Activated CD4-positive, alpha-beta T cell treated with anti-CD3 and anti-CD28 coated beads for 36 hours (primary cell): ENCODE data around the gene SORBS1. TPM values are rescaled to one million over a fixed set of nuclear protein-coding genes. Genes with fewer than 3 reads are reported as not detected.

Experiments
- ATAC-seq: fragments of 200-7000 bp; cut with Tn5 transposase; one replicate; pipeline ENCODE4 v1.10.0; 2021; ENCODE audit warnings: mild to moderate bottlenecking, moderate library complexity
- CTCF ChIA-PET: fragments of 350-600 bp; sonication (Branson Sonifier 250); formaldehyde crosslinking; loops from one replicate; lab custom pipeline; 2021; ENCODE audit warnings: antibody characterized with exemption; lab: Charles Lee
- POLR2A ChIA-PET: fragments of 350-600 bp; sonication (Branson Sonifier 250); formaldehyde crosslinking; loops from one replicate; lab custom pipeline; 2021; ENCODE audit warnings: antibody characterized with exemption, inconsistent platforms; lab: Charles Lee
- DNase-seq: peaks from one replicate; pipeline ENCODE4 v3.0.0-alpha.2; 2020
- H3K27ac Mint-ChIP-seq: one replicate; pipeline ENCODE4 v1.8.0; 2021; ENCODE audit warnings: mixed read lengths
- H3K27me3 Mint-ChIP-seq: one replicate; pipeline ENCODE4 v1.8.0; 2021; ENCODE audit warnings: mixed read lengths
- H3K36me3 Mint-ChIP-seq: one replicate; pipeline ENCODE4 v1.8.0; 2021; ENCODE audit warnings: low read depth, mixed read lengths
- H3K4me1 Mint-ChIP-seq: one replicate; pipeline ENCODE4 v1.8.0; 2021; ENCODE audit warnings: mixed read lengths
- H3K4me3 Mint-ChIP-seq: one replicate; pipeline ENCODE4 v1.8.0; 2021; ENCODE audit warnings: mild to moderate bottlenecking, moderate library complexity, mixed read lengths
- H3K9me3 Mint-ChIP-seq: one replicate; pipeline ENCODE4 v1.8.0; 2021; ENCODE audit warnings: low read depth, mixed read lengths
- intact Hi-C, 2 experiments: fragments of 100-400 bp; cut with DNase I in 1 of 2; cut with micrococcal nuclease in 1 of 2; formaldehyde crosslinking; loops; one replicate each; pipeline versions ENCODE4 v1.14.2 to v1.15.1; 2022 to 2024; cut with DNase I, micrococcal nuclease
- total RNA-seq, 2 experiments: library from RNA; stranded (reverse); gene quantifications; one replicate each; pipeline ENCODE4 v1.2.3, GENCODE V29; 2021

Gene SORBS1
- total RNA-seq, 2 experiments from 2014 or later, result 0.69 to 1.0 TPM

DNA sequence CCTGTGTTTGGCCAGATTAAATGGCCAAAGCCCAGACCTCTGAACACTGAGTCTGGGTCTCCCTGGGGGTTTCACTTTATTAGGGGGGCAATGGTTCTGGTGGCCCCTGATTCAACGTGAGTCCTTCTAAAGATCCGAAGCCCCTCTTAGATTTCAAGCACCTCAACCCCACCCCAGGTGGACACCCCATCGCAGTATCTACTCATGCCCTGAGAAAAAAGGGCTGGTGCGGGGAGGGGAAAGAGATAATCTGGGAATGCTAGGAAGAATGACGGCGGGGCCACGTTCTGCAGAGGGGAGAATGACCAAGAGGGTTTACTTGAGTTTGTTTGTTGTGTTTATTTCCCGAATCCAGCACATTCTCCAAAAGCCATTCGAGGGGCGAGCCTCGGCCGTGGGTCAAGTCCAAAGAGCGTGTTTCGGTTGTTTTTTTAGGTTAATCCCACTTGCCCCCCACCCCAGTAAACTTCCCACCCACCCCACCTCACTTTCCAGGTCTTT lies 271.2 kb downstream of the SORBS1 start:
- Mint-ChIP-seq H3K9me3 (no peaks in the 10 kb centered on the region), H3K27me3 (peaks cover 50% of the 10 kb centered on the region), H3K27ac (no peak overlapping the region), H3K4me3 (peak overlapping the region; percentile 44), H3K36me3 (no peaks in the 10 kb centered on the region), H3K4me1 (peaks cover 9% of the 10 kb centered on the region)
- ATAC-seq (no peak), DNase-seq (no peak)
- intact Hi-C loops, result no loop called here
- CTCF ChIA-PET, result interaction anchor here (0.8 kb wide), 1 partner anchor 76 kb away, joined by 4 read pairs; no protein-coding TSS in a partner anchor
- POLR2A ChIA-PET, result no interaction called here

DNA sequence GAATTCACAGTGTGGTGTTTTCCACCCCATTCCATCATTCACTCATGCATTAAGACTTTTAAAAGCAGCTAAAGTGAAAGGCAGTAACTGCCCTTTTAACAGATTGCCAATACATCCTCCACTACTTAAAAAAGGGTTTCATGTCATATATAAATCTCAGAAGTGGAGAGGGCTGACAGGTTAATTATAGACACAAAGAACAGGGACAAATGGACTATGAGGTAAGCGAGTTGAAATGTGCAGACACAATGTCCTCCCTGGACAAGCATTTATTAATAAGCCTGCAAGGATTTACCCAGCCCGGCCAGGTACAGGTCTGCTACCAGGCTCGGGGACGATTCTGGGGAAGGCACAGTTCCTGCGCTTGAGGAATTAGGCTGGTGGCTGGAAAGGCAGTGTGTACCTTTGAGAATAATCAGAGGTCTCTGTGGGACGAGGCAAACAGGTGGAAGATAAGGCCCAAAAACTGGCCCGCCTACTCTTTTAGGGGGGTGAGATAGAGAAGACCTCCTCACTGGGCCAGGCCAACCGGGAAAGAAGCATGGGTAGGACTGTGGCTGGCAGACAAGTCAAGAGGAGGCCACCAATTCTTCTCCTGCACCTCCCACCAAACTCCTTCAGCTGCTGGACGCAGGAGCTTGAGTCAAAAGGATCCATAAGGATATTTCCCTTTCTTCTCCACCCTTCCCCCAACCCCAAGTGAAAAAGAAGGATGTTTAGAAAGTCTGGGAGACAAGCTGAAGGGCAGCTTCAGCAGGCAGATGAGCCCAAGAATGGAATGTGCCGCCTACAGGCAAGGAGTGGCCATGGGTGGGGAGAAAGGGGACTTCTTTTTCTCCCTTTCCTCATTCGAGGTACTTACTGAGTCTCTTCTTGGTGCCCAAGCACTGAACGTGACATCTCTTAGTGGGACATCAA lies 271.9 kb downstream of the SORBS1 start:
- peaks cover 46% of the 10 kb centered on the region for H3K27me3 Mint-ChIP-seq
- intact Hi-C loops, result no loop called here
- no peak overlapping the region for H3K27ac Mint-ChIP-seq
- H3K9me3 Mint-ChIP-seq, result no peaks in the 10 kb centered on the region
- CTCF ChIA-PET, result interaction anchor here (0.5 to 0.8 kb wide), 2 partner anchors 10 to 77 kb away, joined by 3 to 4 read pairs; no protein-coding TSS in a partner anchor
- H3K36me3 Mint-ChIP-seq, result no peaks in the 10 kb centered on the region
- ATAC-seq (no peak), DNase-seq (no peak)
- POLR2A ChIA-PET, result no interaction called here
- H3K4me1 Mint-ChIP-seq, result peaks cover 5% of the 10 kb centered on the region
- peak overlapping the region; percentile 44 for H3K4me3 Mint-ChIP-seq

DNA sequence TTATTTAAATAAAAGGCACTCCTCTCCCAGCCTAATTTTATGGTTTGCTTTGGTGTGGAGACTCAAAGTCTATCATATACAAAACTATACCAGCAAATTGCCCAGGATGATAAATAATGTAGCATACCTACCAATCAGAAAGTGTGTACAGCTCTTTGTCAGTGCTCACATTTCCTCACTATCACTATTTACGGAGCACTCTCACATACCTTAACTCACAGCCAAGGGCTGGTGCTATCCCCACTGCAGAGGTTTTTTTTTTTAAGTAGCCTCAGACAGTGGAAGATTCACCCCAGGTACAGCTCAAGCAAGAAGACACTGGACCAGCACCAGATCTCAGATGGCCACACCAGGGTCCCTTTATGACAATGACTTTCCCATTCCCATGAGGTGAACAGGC lies 272.9 kb downstream of the SORBS1 start:
- Mint-ChIP-seq H3K4me1 (peaks cover 5% of the 10 kb centered on the region), H3K4me3 (no peak overlapping the region), H3K27ac (no peak overlapping the region), H3K36me3 (no peaks in the 10 kb centered on the region), H3K9me3 (no peaks in the 10 kb centered on the region), H3K27me3 (peaks cover 42% of the 10 kb centered on the region)
- ATAC-seq, result no peak
- intact Hi-C loops, result no loop called here
- CTCF ChIA-PET, result interaction anchor here (0.5 to 1.1 kb wide), 4 partner anchors 9 to 175 kb away, joined by 3 to 4 read pairs (median 3); no protein-coding TSS in a partner anchor
- POLR2A ChIA-PET, result no interaction called here
- no peak for DNase-seq

DNA sequence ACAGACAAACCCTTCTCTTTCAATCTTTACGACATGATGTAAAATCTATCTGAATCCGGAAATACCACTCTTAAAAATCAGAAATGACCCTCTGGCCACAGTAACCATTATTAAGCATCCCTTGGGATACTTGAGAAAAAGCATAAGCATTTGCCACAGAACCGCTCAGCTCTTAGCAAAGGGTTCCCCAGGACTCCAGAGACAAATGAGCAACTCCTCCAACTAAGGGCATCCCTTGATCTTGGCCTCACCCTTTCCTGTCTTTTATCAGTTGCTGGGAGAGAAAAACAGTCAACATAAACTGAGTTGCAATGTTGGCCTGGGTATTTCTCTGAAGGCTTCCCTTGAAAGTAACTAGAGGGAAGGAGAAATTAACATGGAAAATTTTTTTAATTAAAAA lies 273.9 kb downstream of the SORBS1 start:
- Mint-ChIP-seq H3K36me3 (no peaks in the 10 kb centered on the region), H3K27ac (no peak overlapping the region), H3K4me3 (no peak overlapping the region), H3K27me3 (peaks cover 37% of the 10 kb centered on the region), H3K4me1 (peaks cover 5% of the 10 kb centered on the region), H3K9me3 (no peaks in the 10 kb centered on the region)
- no peak for ATAC-seq
- intact Hi-C loops, result no loop called here
- DNase-seq, result no peak
- ChIA-PET CTCF (no interaction called here), POLR2A (no interaction called here)

DNA sequence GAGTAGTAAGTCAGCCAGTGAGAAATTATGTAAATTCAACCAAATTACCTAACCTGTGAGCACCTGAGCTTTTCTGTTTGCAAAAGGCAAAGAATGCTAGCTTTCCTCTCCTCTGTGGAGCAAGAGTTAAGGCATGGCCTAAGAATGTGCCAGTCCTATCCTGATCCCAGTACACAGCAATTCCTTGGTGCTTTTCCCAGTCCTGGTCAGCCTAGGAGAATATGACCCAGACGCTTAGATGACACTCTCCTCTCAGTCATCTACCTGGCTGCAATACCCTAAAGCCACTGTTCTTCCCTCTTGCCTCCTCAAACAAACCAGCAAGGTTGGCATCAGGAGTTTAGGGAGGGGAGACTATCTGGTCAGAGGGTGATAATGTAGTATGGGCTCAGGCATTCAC lies 274.5 kb downstream of the SORBS1 start:
- intact Hi-C loops, result no loop called here
- no peaks in the 10 kb centered on the region for H3K36me3 Mint-ChIP-seq
- POLR2A ChIA-PET, result no interaction called here
- no peak overlapping the region for H3K27ac Mint-ChIP-seq
- DNase-seq (no peak), ATAC-seq (no peak)
- no peak overlapping the region for H3K4me3 Mint-ChIP-seq
- H3K27me3 Mint-ChIP-seq, result peaks cover 33% of the 10 kb centered on the region
- CTCF ChIA-PET, result no interaction called here
- no peaks in the 10 kb centered on the region for H3K9me3 Mint-ChIP-seq
- peaks cover 5% of the 10 kb centered on the region for H3K4me1 Mint-ChIP-seq

DNA sequence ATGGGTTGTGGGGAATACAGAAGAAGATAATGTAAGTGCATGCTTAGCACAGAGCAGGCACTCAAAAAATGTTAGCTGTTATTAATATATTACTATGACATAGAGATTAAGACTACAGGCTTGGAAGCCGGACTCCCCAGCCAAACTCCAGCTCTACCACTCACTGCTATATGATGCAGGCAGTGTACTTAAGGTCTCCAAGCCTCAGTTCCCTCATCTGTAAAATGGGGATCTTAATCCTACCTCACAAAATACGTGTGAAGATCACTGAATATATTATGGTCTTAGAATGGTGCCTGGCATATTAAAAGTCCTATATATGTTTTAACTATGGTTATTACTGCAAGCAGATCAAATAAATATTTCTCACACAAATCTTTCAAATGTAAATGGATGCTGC lies 275.6 kb downstream of the SORBS1 start:
- H3K27me3 Mint-ChIP-seq, result peaks cover 27% of the 10 kb centered on the region
- ChIA-PET CTCF (interaction anchor here (0.6 kb wide), 1 partner anchor 551 kb away, joined by 3 read pairs; no protein-coding TSS in a partner anchor), POLR2A (no interaction called here)

DNA sequence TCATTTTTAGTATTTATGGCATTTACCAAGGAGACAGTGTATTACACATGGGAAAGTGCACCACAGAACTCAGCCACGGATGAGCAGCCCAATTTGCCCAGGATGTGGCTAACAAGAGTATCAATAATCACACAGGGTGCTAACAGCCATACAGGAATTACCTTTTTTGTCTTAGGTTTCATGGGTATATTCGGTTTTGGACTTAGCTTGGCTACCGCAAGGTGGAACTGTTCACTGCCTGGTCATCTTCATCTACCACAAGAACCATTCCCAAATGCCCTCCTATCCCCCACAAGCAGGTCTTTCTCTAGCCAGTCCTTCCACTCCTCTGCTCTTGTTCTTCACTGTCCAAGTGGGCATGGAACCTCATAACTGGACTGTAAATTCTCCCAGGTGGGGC lies 276.4 kb downstream of the SORBS1 start:
- no peak for ATAC-seq
- CTCF ChIA-PET, result interaction anchor here (0.6 kb wide), 2 partner anchors 126 to 552 kb away, joined by 3 read pairs; no protein-coding TSS in a partner anchor

More for the DNA sequence above, 275.6 kb downstream of the SORBS1 start:
- Mint-ChIP-seq H3K36me3 (no peaks in the 10 kb centered on the region), H3K4me3 (no peak overlapping the region), H3K4me1 (peaks cover 2% of the 10 kb centered on the region), H3K9me3 (no peaks in the 10 kb centered on the region), H3K27ac (no peak overlapping the region)
- no peak for ATAC-seq
- no peak for DNase-seq
- intact Hi-C loops, result no loop called here

DNA sequence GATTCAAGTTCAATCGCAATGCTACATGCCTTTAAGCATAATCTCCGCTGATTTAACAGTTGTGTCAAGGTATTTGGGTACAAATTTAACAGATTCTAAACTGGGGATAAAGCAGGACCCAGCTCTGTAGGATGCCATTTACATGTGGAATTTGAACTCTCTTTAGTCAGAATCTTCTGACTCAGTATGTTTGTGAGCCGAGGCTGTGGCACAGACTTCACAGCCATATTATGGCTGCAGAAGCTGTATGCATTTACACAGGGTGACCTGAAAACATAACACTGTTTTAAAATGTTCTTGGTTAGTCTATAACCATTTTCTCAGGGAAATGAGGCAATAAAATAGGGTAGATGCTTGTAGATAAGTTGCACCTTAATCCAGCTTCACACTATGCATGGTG lies 279.1 kb downstream of the SORBS1 start:
- Mint-ChIP-seq H3K36me3 (no peaks in the 10 kb centered on the region), H3K27ac (no peak overlapping the region), H3K4me1 (no peaks in the 10 kb centered on the region), H3K4me3 (no peak overlapping the region), H3K9me3 (no peaks in the 10 kb centered on the region), H3K27me3 (peaks cover 5% of the 10 kb centered on the region)
- DNase-seq (no peak), ATAC-seq (no peak)
- ChIA-PET POLR2A (interaction anchor here (0.5 kb wide), 1 partner anchor 58 kb away, joined by 13 read pairs; no protein-coding TSS in a partner anchor), CTCF (no interaction called here)
- intact Hi-C loops, result no loop called here

More for the DNA sequence above, 276.4 kb downstream of the SORBS1 start:
- Mint-ChIP-seq H3K4me3 (no peak overlapping the region), H3K27me3 (peaks cover 22% of the 10 kb centered on the region), H3K36me3 (no peaks in the 10 kb centered on the region), H3K9me3 (no peaks in the 10 kb centered on the region), H3K4me1 (no peaks in the 10 kb centered on the region), H3K27ac (no peak overlapping the region)
- intact Hi-C loops, result no loop called here
- DNase-seq, result no peak
- POLR2A ChIA-PET, result interaction anchor here (0.6 kb wide), 1 partner anchor 13 kb away, joined by 8 read pairs; no protein-coding TSS in a partner anchor

DNA sequence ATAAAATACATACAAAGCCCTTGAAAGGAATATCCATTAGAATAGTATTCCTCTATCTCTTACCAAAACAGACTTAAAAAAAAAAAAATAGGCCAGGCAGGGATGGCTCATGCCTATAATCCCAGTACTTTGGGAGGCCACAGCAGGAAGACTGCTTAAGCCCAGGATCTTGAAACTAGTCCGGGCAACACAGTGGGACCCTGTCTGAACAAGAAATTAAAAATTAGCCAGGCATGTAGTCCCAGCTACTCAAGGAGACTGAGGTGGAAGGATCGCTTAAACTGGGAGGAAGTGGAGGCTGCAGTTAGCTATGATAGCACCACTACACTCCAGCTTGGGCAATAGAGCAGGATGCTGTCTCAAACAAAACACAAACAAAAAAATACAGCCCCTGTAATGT lies 280.0 kb downstream of the SORBS1 start:
- no peaks in the 10 kb centered on the region for H3K36me3 Mint-ChIP-seq
- ChIA-PET CTCF (no interaction called here), POLR2A (no interaction called here)
- H3K9me3 Mint-ChIP-seq, result no peaks in the 10 kb centered on the region
- no peak for DNase-seq
- no peaks in the 10 kb centered on the region for H3K27me3 Mint-ChIP-seq
- H3K4me3 Mint-ChIP-seq, result no peak overlapping the region
- H3K4me1 Mint-ChIP-seq, result no peaks in the 10 kb centered on the region
- no peak for ATAC-seq
- no peak overlapping the region for H3K27ac Mint-ChIP-seq
- intact Hi-C loops, result no loop called here

DNA sequence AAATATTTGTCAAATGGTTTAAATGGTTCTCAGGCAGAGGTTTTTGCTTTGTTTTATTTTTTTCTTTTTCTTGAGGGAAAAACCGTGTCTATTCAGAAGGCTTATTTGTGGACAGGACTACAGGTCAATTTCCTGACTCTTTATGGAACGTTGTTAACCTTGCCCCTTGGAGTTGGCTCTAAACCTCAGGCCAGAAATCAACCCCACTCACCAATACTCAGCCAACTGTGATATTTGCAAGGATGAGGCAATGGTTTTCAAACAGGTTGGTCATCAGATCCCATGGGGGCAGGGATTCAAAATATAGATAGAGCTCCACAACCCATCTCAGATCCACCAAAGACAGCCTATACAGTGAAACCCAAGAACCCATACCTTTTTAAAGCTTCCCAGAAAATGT lies 280.5 kb downstream of the SORBS1 start:
- ChIA-PET CTCF (no interaction called here), POLR2A (no interaction called here)
- intact Hi-C loops, result no loop called here
- ATAC-seq (no peak), DNase-seq (no peak)
- no peaks in the 10 kb centered on the region for H3K4me1 Mint-ChIP-seq
- H3K27ac Mint-ChIP-seq, result no peak overlapping the region
- H3K27me3 Mint-ChIP-seq, result no peaks in the 10 kb centered on the region
- no peak overlapping the region for H3K4me3 Mint-ChIP-seq
- H3K36me3 Mint-ChIP-seq, result no peaks in the 10 kb centered on the region
- H3K9me3 Mint-ChIP-seq, result no peaks in the 10 kb centered on the region

DNA sequence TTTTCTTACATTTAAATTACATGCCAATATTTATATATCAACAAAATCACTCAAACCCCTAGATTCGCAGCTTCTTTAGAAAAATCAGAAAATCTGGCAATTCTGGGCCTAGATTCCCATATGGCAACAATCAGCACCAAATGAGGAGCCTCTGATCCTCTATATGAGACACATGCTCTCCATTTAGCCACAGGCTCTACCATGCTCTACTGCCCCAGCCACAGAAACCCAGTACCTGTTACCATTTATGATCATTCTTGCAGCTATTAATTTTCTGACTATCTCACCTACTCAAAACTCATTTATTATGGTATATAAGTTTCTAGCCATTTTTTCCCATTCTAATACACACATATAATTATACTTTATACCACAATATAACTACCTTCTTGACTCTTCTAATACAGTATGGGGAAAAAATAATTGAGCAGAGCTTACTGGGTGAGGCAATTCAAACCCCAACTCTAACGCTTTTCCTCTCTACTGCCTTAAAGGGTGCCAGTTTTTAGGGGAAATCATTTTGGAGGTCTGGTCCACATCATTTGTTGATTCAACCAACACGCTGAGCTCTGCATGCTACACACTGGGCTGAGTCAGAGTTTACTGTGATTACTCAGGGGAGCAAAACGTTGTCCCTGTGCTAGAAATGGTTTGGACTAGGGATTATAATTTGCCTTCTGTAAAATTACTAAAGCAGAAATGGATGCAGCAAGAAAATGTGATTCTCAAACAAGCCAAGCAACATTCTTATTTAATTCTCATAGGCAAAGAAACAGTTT lies 281.9 kb downstream of the SORBS1 start:
- DNase-seq, result no peak
- CTCF ChIA-PET, result interaction anchor here (0.7 kb wide), 2 partner anchors 9 to 1299 kb away, joined by 3 read pairs; no protein-coding TSS in a partner anchor

More for the DNA sequence above, 281.9 kb downstream of the SORBS1 start:
- H3K36me3 Mint-ChIP-seq, result no peaks in the 10 kb centered on the region
- H3K9me3 Mint-ChIP-seq, result no peaks in the 10 kb centered on the region
- no peaks in the 10 kb centered on the region for H3K27me3 Mint-ChIP-seq
- ATAC-seq, result no peak
- POLR2A ChIA-PET, result no interaction called here
- H3K27ac Mint-ChIP-seq, result no peak overlapping the region
- H3K4me1 Mint-ChIP-seq, result no peaks in the 10 kb centered on the region
- H3K4me3 Mint-ChIP-seq, result no peak overlapping the region
- intact Hi-C loops, result no loop called here
